Measurements from ENCODE around the gene BDNF.

The BDNF gene

GRCh38 chr11:27705873-27706820 lies 5.9 kb upstream of the BDNF start:
- no peak for DNase-seq

- DNase-seq, result no peak
Measured at GRCh38 chr11:27703481-27703880, 3.2 kb upstream of the BDNF start.

- no peak for DNase-seq
Measured at GRCh38 chr11:27702811-27703210, 2.6 kb upstream of the BDNF start.

- no peak for DNase-seq
Measured at GRCh38 chr11:27701355-27702105, 1.3 kb upstream of the BDNF start.

- no peak for DNase-seq
Measured at GRCh38 chr11:27699926-27700350, 317 bp downstream of the BDNF start.

GRCh38 chr11:27699242-27699925 lies 871 bp downstream of the BDNF start:
- no peak for DNase-seq

- peak; percentile 15 for DNase-seq
Measured at GRCh38 chr11:27698872-27699241, 1.4 kb downstream of the BDNF start.

GRCh38 chr11:27697679-27698275 lies 2.5 kb downstream of the BDNF start:
- DNase-seq, result no peak

GRCh38 chr11:27696961-27697360 lies 3.3 kb downstream of the BDNF start:
- no peak for DNase-seq

GRCh38 chr11:27696115-27696514 lies 4.1 kb downstream of the BDNF start:
- no peak for DNase-seq

GRCh38 chr11:27694992-27695391 lies 5.3 kb downstream of the BDNF start:
- DNase-seq, result no peak

GRCh38 chr11:27693398-27693797 lies 6.9 kb downstream of the BDNF start:
- DNase-seq, result no peak

GRCh38 chr11:27692781-27693180 lies 7.5 kb downstream of the BDNF start:
- no peak for DNase-seq

GRCh38 chr11:27688076-27688475 lies 12.2 kb downstream of the BDNF start:
- DNase-seq, result no peak

GRCh38 chr11:27681664-27682063 lies 18.6 kb downstream of the BDNF start:
- no peak for DNase-seq

GRCh38 chr11:27679136-27680015 lies 20.9 kb downstream of the BDNF start:
- DNase-seq, result no peak

- no peak for DNase-seq
Measured at GRCh38 chr11:27678242-27678641, 22.0 kb downstream of the BDNF start.

GRCh38 chr11:27677108-27677507 lies 23.1 kb downstream of the BDNF start:
- no peak for DNase-seq

GRCh38 chr11:27673979-27674663 lies 26.1 kb downstream of the BDNF start:
- DNase-seq, result no peak

GRCh38 chr11:27672836-27673464 lies 27.3 kb downstream of the BDNF start:
- no peak for DNase-seq

All from NK-92 treated with Interleukin-12 subunit alpha and Interleukin-12 subunit beta, amount 100 ng/mL, for 24 hours (cell line).